HEK293 (cell line): Measurements from ENCODE around the gene SET.

Source experiments
- CTCF ChIA-PET: fragments of 350-600 bp; formaldehyde crosslinking; extraction: SDS; loops from one replicate; lab custom pipeline; 2021; ENCODE audit warnings: antibody characterized with exemption; lab: Yijun Ruan, JAX
- POLR2A ChIA-PET: fragments of 300-600 bp; formaldehyde crosslinking; extraction: SDS; loops from one replicate; lab custom pipeline; 2020; ENCODE audit warnings: antibody characterized with exemption, inconsistent platforms; lab: Yijun Ruan, JAX
- H3K27ac ChIP-seq: fragments of 200-500 bp; sonication (Bioruptor generic); 2 replicates; pipeline ENCODE4 v1.5.1; 2014; ENCODE audit warnings: low read depth, low read length, control low read depth, inconsistent platforms; ENCODE audit errors: extremely low read depth
- H3K36me3 ChIP-seq, 2 experiments: fragments of 200-500 bp in 1 of 2; sonication (Bioruptor generic) in 1 of 2; 1 replicate in 1 of 2; 2 replicates in 1 of 2; pipeline ENCODE4 v1.5.1; 2014 to 2017; ENCODE audit warnings: inconsistent platforms in 2 of 2, low read length in 2 of 2; ENCODE audit not compliant: control insufficient read depth in 2 of 2, insufficient read depth in 1 of 2
- H3K4me1 ChIP-seq: fragments of 200-500 bp; sonication (Bioruptor generic); 2 replicates; pipeline ENCODE4 v1.5.1; 2014; ENCODE audit warnings: mild to moderate bottlenecking, low read length, inconsistent platforms; ENCODE audit not compliant: control insufficient read depth, insufficient read depth
- H3K4me3 ChIP-seq: 2 replicates; pipeline ENCODE4 v1.5.1; 2011; ENCODE audit warnings: low read depth, mild to moderate bottlenecking, control low read depth, low read length, moderate library complexity
- H3K9me3 ChIP-seq: fragments of 200-500 bp; sonication (Bioruptor generic); 2 replicates; pipeline ENCODE4 v1.5.1; 2014; ENCODE audit warnings: low read depth, low read length, inconsistent platforms; ENCODE audit not compliant: control insufficient read depth, insufficient read depth
- IKZF3 ChIP-seq: fragments of 450-650 bp; IDR thresholded peaks from 2 replicates; pipeline ENCODE4 v1.5.0; 2018; ENCODE audit warnings: missing biosample characterization, mild to moderate bottlenecking, missing genetic modification characterization, moderate library complexity
- KLF7 ChIP-seq: fragments of 450-650 bp; formaldehyde crosslinking; IDR thresholded peaks from 2 replicates; pipeline ENCODE4 v1.5.1; 2016; ENCODE audit warnings: missing biosample characterization, missing genetic modification characterization, borderline replicate concordance
- PATZ1 ChIP-seq: fragments of 450-650 bp; formaldehyde crosslinking; IDR thresholded peaks from 2 replicates; pipeline ENCODE4 v1.5.1; 2016; ENCODE audit warnings: missing biosample characterization, missing genetic modification characterization
- SCRT1 ChIP-seq: fragments of 450-650 bp; formaldehyde crosslinking; IDR thresholded peaks from 2 replicates; pipeline ENCODE4 v1.5.1; 2016; ENCODE audit warnings: missing biosample characterization, missing genetic modification characterization, borderline replicate concordance
- WT1 ChIP-seq: fragments of 450-650 bp; formaldehyde crosslinking; IDR thresholded peaks from 2 replicates; pipeline ENCODE4 v1.5.1; 2016; ENCODE audit warnings: missing biosample characterization, missing genetic modification characterization
- YY1 ChIP-seq: fragments of 450-650 bp; formaldehyde crosslinking; IDR thresholded peaks from 2 replicates; pipeline ENCODE4 v1.5.1; 2018; ENCODE audit warnings: missing biosample characterization, missing genetic modification characterization
- ZBTB21 ChIP-seq: fragments of 450-650 bp; formaldehyde crosslinking; IDR thresholded peaks from 2 replicates; pipeline ENCODE4 v1.5.1; 2017; ENCODE audit warnings: missing biosample characterization, missing genetic modification characterization
- ZBTB48 ChIP-seq: fragments of 450-650 bp; formaldehyde crosslinking; IDR thresholded peaks from 2 replicates; pipeline ENCODE4 v1.5.1; 2016; ENCODE audit warnings: missing biosample characterization, missing genetic modification characterization
- ZBTB49 ChIP-seq: fragments of 450-650 bp; formaldehyde crosslinking; IDR thresholded peaks from 2 replicates; pipeline ENCODE4 v1.5.1; 2016; ENCODE audit warnings: missing biosample characterization, missing genetic modification characterization, low read depth
- ZNF362 ChIP-seq: fragments of 450-650 bp; formaldehyde crosslinking; IDR thresholded peaks from 2 replicates; pipeline ENCODE4 v1.5.1; 2016; ENCODE audit warnings: missing biosample characterization, missing genetic modification characterization
- ZNF394 ChIP-seq: fragments of 450-650 bp; formaldehyde crosslinking; IDR thresholded peaks from 2 replicates; pipeline ENCODE4 v1.5.1; 2016; ENCODE audit warnings: missing biosample characterization, missing genetic modification characterization, mild to moderate bottlenecking, moderate library complexity, borderline replicate concordance
- ZNF48 ChIP-seq: fragments of 450-650 bp; formaldehyde crosslinking; IDR thresholded peaks from 2 replicates; pipeline ENCODE4 v1.5.1; 2016; ENCODE audit warnings: missing biosample characterization, missing genetic modification characterization
- ZNF518A ChIP-seq: fragments of 450-650 bp; formaldehyde crosslinking; conservative IDR thresholded peaks from 2 replicates; pipeline ENCODE4 v1.5.1; 2016; ENCODE audit warnings: low read depth, missing biosample characterization, missing genetic modification characterization
- ZNF560 ChIP-seq: fragments of 450-650 bp; formaldehyde crosslinking; IDR thresholded peaks from 2 replicates; pipeline ENCODE4 v1.5.1; 2017; ENCODE audit warnings: missing biosample characterization, missing genetic modification characterization, borderline replicate concordance
- ZNF623 ChIP-seq: fragments of 450-650 bp; formaldehyde crosslinking; IDR thresholded peaks from 2 replicates; pipeline ENCODE4 v1.5.1; 2016; ENCODE audit warnings: missing biosample characterization, missing genetic modification characterization
- ZNF785 ChIP-seq: fragments of 450-650 bp; formaldehyde crosslinking; IDR thresholded peaks from 2 replicates; pipeline ENCODE4 v1.5.1; 2016; ENCODE audit warnings: missing biosample characterization, missing genetic modification characterization
- ZSCAN16 ChIP-seq: fragments of 450-650 bp; formaldehyde crosslinking; IDR thresholded peaks from 2 replicates; pipeline ENCODE4 v1.5.1; 2016; ENCODE audit warnings: missing biosample characterization, missing genetic modification characterization

Gene SET

GRCh38 chr9:128653908-128654307, 35.1 kb upstream of the SET start:
- Histone ChIP-seq H3K4me3 (no peak overlapping the region), H3K27ac (no peak overlapping the region), H3K9me3 (no peaks in the 10 kb centered on the region), H3K36me3 (peaks cover 0 to 18% of the 10 kb centered on the region in 2 experiments; a peak in 2 of 3 replicates), H3K4me1 (no peaks in the 10 kb centered on the region)
- TF ChIP-seq ZSCAN16 (no peak), ZNF362 (tag by site-specific recombination) (no peak), ZNF785 (no peak), PATZ1 (no peak), YY1 (tag by site-specific recombination) (no peak), ZBTB49 (tag by site-specific recombination) (no peak), WT1 (tag by site-specific recombination) (no peak), KLF7 (no peak), ZNF48 (tag by site-specific recombination) (no peak), SCRT1 (tag by site-specific recombination) (no peak), ZBTB21 (tag by site-specific recombination) (no peak), ZNF560 (no peak), IKZF3 (no peak)
- POLR2A ChIA-PET, result no interaction called here
- CTCF ChIA-PET, result interaction anchor here (0.6 to 0.8 kb wide), 3 partner anchors 18 to 843 kb away, joined by 3 to 6 read pairs (median 4); no protein-coding TSS in a partner anchor

GRCh38 chr9:128654481-128654880, 34.5 kb upstream of the SET start:
- CTCF ChIA-PET, result interaction anchor here (0.5 to 0.8 kb wide), 3 partner anchors 19 to 720 kb away, joined by 3 to 4 read pairs (median 3); no protein-coding TSS in a partner anchor

More at GRCh38 chr9:128654481-128654880, 34.5 kb upstream of the SET start:
- TF ChIP-seq ZBTB48, result peak; percentile 35; the same call in 1 of the 2 replicates
- TF ChIP-seq ZNF518A (tag by site-specific recombination), result no peak
- TF ChIP-seq ZNF394 (tag by site-specific recombination), result peak; percentile 18; the same call in 1 of the 2 replicates
- peak; percentile 56 for TF ChIP-seq ZNF623 (tag by site-specific recombination)
- Histone ChIP-seq H3K4me3 (no peak overlapping the region), H3K27ac (no peak overlapping the region), H3K9me3 (no peaks in the 10 kb centered on the region), H3K4me1 (no peaks in the 10 kb centered on the region), H3K36me3 (peaks cover 0 to 13% of the 10 kb centered on the region in 2 experiments; a peak in 2 of 3 replicates)
- POLR2A ChIA-PET, result interaction anchor here (0.6 to 0.8 kb wide), 2 partner anchors 9 to 150 kb away, joined by 3 to 6 read pairs; no protein-coding TSS in a partner anchor
